Liver (tissue), 9 donors: ENCODE data around the gene UBA6. TPM values are rescaled to one million over a fixed set of nuclear protein-coding genes. Genes with fewer than 3 reads are reported as not detected.

Experiments
- DNase-seq: peaks from one replicate; pipeline ENCODE4 v3.0.0-alpha.2; 2017; ENCODE audit warnings: low spot score
- H3K27ac ChIP-seq, 2 donors: one replicate each; pipeline ENCODE4 v1.7.0; 2013; ENCODE audit warnings: inconsistent platforms in 2 of 2, low read length in 2 of 2, control low read depth in 1 of 2, low read depth in 1 of 2, mild to moderate bottlenecking in 1 of 2
- H3K27me3 ChIP-seq, 4 donors: one replicate each; pipeline versions ENCODE4 v1.6.1 to v1.7.0; 2013; ENCODE audit warnings: low read length in 3 of 4, inconsistent platforms in 1 of 4, mild to moderate bottlenecking in 1 of 4, moderate library complexity in 1 of 4; ENCODE audit not compliant: control insufficient read depth in 4 of 4, insufficient read depth in 4 of 4
- H3K36me3 ChIP-seq, 4 donors: one replicate each; pipeline versions ENCODE4 v1.6.1 to v1.7.0; 2013; ENCODE audit warnings: low read length in 3 of 4, mild to moderate bottlenecking in 3 of 4, low read depth in 1 of 4, moderate library complexity in 1 of 4; ENCODE audit not compliant: control insufficient read depth in 4 of 4, insufficient read depth in 3 of 4
- H3K4me1 ChIP-seq, 4 donors: one replicate each; pipeline versions ENCODE4 v1.6.1 to v1.7.0; 2013; ENCODE audit warnings: low read length in 3 of 4, mild to moderate bottlenecking in 3 of 4, moderate library complexity in 1 of 4; ENCODE audit not compliant: control insufficient read depth in 4 of 4, insufficient read depth in 4 of 4
- H3K4me3 ChIP-seq, 3 donors: one replicate each; pipeline versions ENCODE4 v1.6.1 to v1.7.0; 2013; ENCODE audit warnings: low read length in 3 of 3, control low read depth in 1 of 3, low read depth in 1 of 3, mild to moderate bottlenecking in 1 of 3
- H3K9ac ChIP-seq, 2 donors: one replicate each; pipeline ENCODE4 v1.7.0; 2013; ENCODE audit warnings: low read length in 2 of 2, mild to moderate bottlenecking in 2 of 2, moderate library complexity in 2 of 2, control low read depth in 1 of 2, low read depth in 1 of 2
- H3K9me3 ChIP-seq, 4 donors: one replicate each; pipeline versions ENCODE4 v1.6.1 to v1.7.0; 2013; ENCODE audit warnings: low read length in 3 of 4; ENCODE audit not compliant: control insufficient read depth in 4 of 4
- EGR1 ChIP-seq, 2 donors: IDR thresholded peaks; 2 replicates each; pipeline ENCODE4 v1.6.1; 2016 to 2018; ENCODE audit warnings: antibody characterized with exemption in 2 of 2, low read depth in 2 of 2
- FOXA1 ChIP-seq: IDR thresholded peaks from 2 replicates; pipeline ENCODE4 v1.6.1; 2016; ENCODE audit warnings: antibody characterized with exemption
- FOXA2 ChIP-seq: IDR thresholded peaks from 2 replicates; pipeline ENCODE4 v1.6.1; 2016; ENCODE audit warnings: antibody characterized with exemption
- GABPA ChIP-seq, 2 donors: IDR thresholded peaks in 1 of 2; conservative IDR thresholded peaks in 1 of 2; 2 replicates each; pipeline ENCODE4 v1.6.1; 2016; ENCODE audit warnings: antibody characterized with exemption in 2 of 2, mild to moderate bottlenecking in 1 of 2, moderate library complexity in 1 of 2
- HNF4A ChIP-seq, 2 donors: conservative IDR thresholded peaks; 2 replicates each; pipeline ENCODE4 v1.6.1; 2016; ENCODE audit warnings: antibody characterized with exemption in 2 of 2, mild to moderate bottlenecking in 2 of 2
- HNF4G ChIP-seq: IDR thresholded peaks from 2 replicates; pipeline ENCODE4 v1.6.1; 2016; ENCODE audit warnings: antibody characterized with exemption
- JUND ChIP-seq, 2 donors: IDR thresholded peaks; 2 replicates each; pipeline ENCODE4 v1.6.1; 2016; ENCODE audit warnings: antibody characterized with exemption in 2 of 2
- NR2F2 ChIP-seq: IDR thresholded peaks from 2 replicates; pipeline ENCODE4 v1.6.1; 2016; ENCODE audit warnings: antibody characterized with exemption
- RAD21 ChIP-seq, 2 donors: IDR thresholded peaks; 2 replicates each; pipeline ENCODE4 v1.6.1; 2016; ENCODE audit warnings: antibody characterized with exemption in 2 of 2, mild to moderate bottlenecking in 2 of 2
- RXRA ChIP-seq, 2 donors: IDR thresholded peaks; 2 replicates each; pipeline ENCODE4 v1.6.1; 2017 to 2018; ENCODE audit warnings: antibody characterized with exemption in 2 of 2, mild to moderate bottlenecking in 1 of 2
- SP1 ChIP-seq: IDR thresholded peaks from 2 replicates; pipeline ENCODE4 v1.6.1; 2018; ENCODE audit warnings: antibody characterized with exemption, mild to moderate bottlenecking
- TAF1 ChIP-seq: conservative IDR thresholded peaks from 2 replicates; pipeline ENCODE4 v1.6.1; 2016; ENCODE audit warnings: antibody characterized with exemption, mild to moderate bottlenecking
- YY1 ChIP-seq: IDR thresholded peaks from 2 replicates; pipeline ENCODE4 v1.6.1; 2016; ENCODE audit warnings: antibody characterized with exemption, mild to moderate bottlenecking
- WGBS: extraction: QIAGEN DNeasy Blood & Tissue Kit; methylation state at CpG from one replicate; pipeline ENCODE4 v1.1.7; 2013; 5-methylcytosine and 5-hydroxymethylcytosine counted together
- polyA plus RNA-seq, 2 donors: library from polyadenylated mRNA; stranded (reverse) in 1 of 2; unstranded in 1 of 2; fragments of 200-250 nt in 1 of 2; fragments of >200 nt in 1 of 2; fragmentation: Nextera tagmentation in 1 of 2; extraction: Ambion mirVana in 1 of 2; gene quantifications; one replicate each; pipeline versions ENCODE4 v1.2.1 to v1.2.3, GENCODE V29; 2013 to 2015
- total RNA-seq, 2 donors: library from RNA; depleted of rRNA; stranded (reverse); fragments of >200 nt; gene quantifications; one replicate each; pipeline ENCODE4 v1.2.3, GENCODE V29; 2014
- TF ChIP-seq, protein P1 (sequence below): fragments of 150-350 bp; IDR thresholded peaks from 2 replicates; pipeline ENCODE4 v1.5.1; 2017; ENCODE audit warnings: improper control_type of control experiment, low read depth, low read length; ENCODE audit not compliant: missing input control
- TF ChIP-seq, protein P2 (sequence below): IDR thresholded peaks from 2 replicates; pipeline ENCODE4 v1.6.1; 2016; ENCODE audit warnings: antibody characterized with exemption
- TF ChIP-seq, protein P3 (sequence below): IDR thresholded peaks from 2 replicates; pipeline ENCODE4 v1.6.1; 2016; ENCODE audit warnings: antibody characterized with exemption, mild to moderate bottlenecking
- TF ChIP-seq, protein P4 (sequence below): IDR thresholded peaks from 2 replicates; pipeline ENCODE4 v1.6.1; 2016; ENCODE audit warnings: antibody characterized with exemption
- TF ChIP-seq, protein P5 (sequence below): IDR thresholded peaks from 2 replicates; pipeline ENCODE4 v1.6.1; 2016; ENCODE audit warnings: antibody characterized with exemption
- donor health status: healthy.
- donor health status: healthy.
- donor health status: healthy.
- donor health status: healthy.
- donor health status: healthy.

Gene UBA6
- 100 to 1,000 TPM in 1 of 2 donors, 10 to 100 TPM in 1; 19.0 to 122 TPM for total RNA-seq
- polyA plus RNA-seq = 1 to 10 TPM; 8.4 TPM

DNA sequence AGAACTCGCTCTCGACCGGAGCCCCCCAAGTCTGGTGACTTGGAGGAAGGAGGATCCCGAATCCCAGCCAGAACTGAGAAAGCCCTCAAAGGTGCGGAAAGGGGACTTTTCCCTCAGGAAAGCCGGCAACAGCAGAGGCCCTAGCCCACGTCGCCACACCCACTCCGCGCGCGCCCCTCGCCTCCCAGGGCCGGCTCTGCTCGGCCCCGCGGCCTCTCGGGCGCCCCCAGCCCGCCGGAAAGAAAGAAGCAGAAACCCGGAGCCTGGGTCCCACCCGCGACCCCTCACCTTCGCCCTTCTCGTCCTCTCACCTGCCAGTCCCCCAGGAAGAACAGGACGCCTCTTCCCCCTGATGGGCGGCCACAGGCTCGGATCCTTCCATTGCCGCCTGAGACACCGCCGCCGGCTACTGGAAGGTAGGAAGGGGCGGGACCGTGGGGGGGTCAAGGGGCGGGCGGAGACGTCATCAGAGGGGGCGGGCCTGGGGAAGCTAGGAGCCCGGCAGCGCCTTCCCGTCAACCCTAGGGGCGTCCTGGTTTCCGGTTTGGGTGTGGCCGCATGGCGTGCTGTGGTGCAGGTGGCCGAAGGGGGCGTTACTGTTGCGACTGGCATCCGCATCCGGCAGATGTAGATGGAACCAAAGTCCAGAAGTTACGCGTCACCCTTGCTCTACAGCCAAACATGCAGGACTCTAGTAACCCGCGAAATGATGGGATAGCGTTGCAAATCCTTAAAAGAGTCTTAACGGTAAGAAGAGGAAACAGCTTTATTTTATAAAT, at the start of gene UBA6:
TSS of gene UBA6 (minus strand) at position 418 of the 779 bp plus-strand sequence. CDS start at position 382, 36 bp downstream.
- H3K4me1 ChIP-seq = peaks cover 3 to 21% (median 17%) of the 10 kb centered on the region in 4 donors
- DNase-seq = peak; percentile 98
- no peaks in the 10 kb centered on the region for H3K36me3 ChIP-seq
- no peaks in the 10 kb centered on the region for H3K27me3 ChIP-seq
- H3K4me3 ChIP-seq = peak within 1 kb of the TSS; percentile 85 to 100 (median 96)
- WGBS = under 1% methylated on average over 57 of the region's 57 CpGs
- peak within 1 kb of the TSS; percentile 72 to 77 for H3K27ac ChIP-seq
- H3K9me3 ChIP-seq = no peaks in the 10 kb centered on the region
- peak within 1 kb of the TSS; percentile 35 to 91 for H3K9ac ChIP-seq
- TF ChIP-seq HNF4G (peak; percentile 68), NR2F2 (peak; percentile 33), RAD21 (IDR thresholded peaks at IDR 0.05) (no peak), YY1 (peak; percentile 88), EGR1 (IDR thresholded peaks at IDR 0.05; ENCODE audit: low read depth in 2 of 2) (peak; percentile 49 to 61), GABPA (IDR thresholded peaks at IDR 0.05 in 1 of 2, conservative IDR thresholded peaks at IDR 0.05 in 1 of 2) (peak; percentile 73 to 93), FOXA2 (no peak), SP1 (peak; percentile 97), FOXA1 (no peak), JUND (IDR thresholded peaks at IDR 0.05) (peak; percentile 39 to 52), TAF1 (no peak), HNF4A (conservative IDR thresholded peaks at IDR 0.05) (peak; percentile 88 to 92), RXRA (IDR thresholded peaks at IDR 0.05) (peak; percentile 67 to 79)
- TF ChIP-seq, protein P1, sequence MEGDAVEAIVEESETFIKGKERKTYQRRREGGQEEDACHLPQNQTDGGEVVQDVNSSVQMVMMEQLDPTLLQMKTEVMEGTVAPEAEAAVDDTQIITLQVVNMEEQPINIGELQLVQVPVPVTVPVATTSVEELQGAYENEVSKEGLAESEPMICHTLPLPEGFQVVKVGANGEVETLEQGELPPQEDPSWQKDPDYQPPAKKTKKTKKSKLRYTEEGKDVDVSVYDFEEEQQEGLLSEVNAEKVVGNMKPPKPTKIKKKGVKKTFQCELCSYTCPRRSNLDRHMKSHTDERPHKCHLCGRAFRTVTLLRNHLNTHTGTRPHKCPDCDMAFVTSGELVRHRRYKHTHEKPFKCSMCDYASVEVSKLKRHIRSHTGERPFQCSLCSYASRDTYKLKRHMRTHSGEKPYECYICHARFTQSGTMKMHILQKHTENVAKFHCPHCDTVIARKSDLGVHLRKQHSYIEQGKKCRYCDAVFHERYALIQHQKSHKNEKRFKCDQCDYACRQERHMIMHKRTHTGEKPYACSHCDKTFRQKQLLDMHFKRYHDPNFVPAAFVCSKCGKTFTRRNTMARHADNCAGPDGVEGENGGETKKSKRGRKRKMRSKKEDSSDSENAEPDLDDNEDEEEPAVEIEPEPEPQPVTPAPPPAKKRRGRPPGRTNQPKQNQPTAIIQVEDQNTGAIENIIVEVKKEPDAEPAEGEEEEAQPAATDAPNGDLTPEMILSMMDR = peak; percentile 43
- TF ChIP-seq, protein P2, sequence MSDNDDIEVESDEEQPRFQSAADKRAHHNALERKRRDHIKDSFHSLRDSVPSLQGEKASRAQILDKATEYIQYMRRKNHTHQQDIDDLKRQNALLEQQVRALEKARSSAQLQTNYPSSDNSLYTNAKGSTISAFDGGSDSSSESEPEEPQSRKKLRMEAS = peak; percentile 96
- TF ChIP-seq, protein P3, sequence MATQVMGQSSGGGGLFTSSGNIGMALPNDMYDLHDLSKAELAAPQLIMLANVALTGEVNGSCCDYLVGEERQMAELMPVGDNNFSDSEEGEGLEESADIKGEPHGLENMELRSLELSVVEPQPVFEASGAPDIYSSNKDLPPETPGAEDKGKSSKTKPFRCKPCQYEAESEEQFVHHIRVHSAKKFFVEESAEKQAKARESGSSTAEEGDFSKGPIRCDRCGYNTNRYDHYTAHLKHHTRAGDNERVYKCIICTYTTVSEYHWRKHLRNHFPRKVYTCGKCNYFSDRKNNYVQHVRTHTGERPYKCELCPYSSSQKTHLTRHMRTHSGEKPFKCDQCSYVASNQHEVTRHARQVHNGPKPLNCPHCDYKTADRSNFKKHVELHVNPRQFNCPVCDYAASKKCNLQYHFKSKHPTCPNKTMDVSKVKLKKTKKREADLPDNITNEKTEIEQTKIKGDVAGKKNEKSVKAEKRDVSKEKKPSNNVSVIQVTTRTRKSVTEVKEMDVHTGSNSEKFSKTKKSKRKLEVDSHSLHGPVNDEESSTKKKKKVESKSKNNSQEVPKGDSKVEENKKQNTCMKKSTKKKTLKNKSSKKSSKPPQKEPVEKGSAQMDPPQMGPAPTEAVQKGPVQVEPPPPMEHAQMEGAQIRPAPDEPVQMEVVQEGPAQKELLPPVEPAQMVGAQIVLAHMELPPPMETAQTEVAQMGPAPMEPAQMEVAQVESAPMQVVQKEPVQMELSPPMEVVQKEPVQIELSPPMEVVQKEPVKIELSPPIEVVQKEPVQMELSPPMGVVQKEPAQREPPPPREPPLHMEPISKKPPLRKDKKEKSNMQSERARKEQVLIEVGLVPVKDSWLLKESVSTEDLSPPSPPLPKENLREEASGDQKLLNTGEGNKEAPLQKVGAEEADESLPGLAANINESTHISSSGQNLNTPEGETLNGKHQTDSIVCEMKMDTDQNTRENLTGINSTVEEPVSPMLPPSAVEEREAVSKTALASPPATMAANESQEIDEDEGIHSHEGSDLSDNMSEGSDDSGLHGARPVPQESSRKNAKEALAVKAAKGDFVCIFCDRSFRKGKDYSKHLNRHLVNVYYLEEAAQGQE = peak; percentile 69
- TF ChIP-seq, protein P4, sequence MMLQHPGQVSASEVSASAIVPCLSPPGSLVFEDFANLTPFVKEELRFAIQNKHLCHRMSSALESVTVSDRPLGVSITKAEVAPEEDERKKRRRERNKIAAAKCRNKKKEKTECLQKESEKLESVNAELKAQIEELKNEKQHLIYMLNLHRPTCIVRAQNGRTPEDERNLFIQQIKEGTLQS = peak; percentile 37
- TF ChIP-seq, protein P5, sequence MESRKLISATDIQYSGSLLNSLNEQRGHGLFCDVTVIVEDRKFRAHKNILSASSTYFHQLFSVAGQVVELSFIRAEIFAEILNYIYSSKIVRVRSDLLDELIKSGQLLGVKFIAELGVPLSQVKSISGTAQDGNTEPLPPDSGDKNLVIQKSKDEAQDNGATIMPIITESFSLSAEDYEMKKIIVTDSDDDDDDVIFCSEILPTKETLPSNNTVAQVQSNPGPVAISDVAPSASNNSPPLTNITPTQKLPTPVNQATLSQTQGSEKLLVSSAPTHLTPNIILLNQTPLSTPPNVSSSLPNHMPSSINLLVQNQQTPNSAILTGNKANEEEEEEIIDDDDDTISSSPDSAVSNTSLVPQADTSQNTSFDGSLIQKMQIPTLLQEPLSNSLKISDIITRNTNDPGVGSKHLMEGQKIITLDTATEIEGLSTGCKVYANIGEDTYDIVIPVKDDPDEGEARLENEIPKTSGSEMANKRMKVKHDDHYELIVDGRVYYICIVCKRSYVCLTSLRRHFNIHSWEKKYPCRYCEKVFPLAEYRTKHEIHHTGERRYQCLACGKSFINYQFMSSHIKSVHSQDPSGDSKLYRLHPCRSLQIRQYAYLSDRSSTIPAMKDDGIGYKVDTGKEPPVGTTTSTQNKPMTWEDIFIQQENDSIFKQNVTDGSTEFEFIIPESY = peak; percentile 58
